Smooth muscle cell (in vitro differentiated cells): ENCODE results near the gene DDX39B. TPM values are rescaled to one million over a fixed set of nuclear protein-coding genes. Genes with fewer than 3 reads are reported as not detected.

ENCODE experiments used
- DNase-seq: peaks from one replicate; lab custom pipeline; 2025; ENCODE audit not compliant: unreplicated experiment; lab: John Stamatoyannopoulos, UW
- H2AFZ ChIP-seq: fragments of 200-600 bp; sonication (generic); 2 replicates; pipeline ENCODE4 v1.6.0; 2016; ENCODE audit warnings: antibody characterized with exemption, low read depth, mild to moderate bottlenecking
- H3F3A ChIP-seq: fragments of 200-600 bp; sonication (generic); 2 replicates; pipeline ENCODE4 v1.6.0; 2017; ENCODE audit warnings: antibody characterized with exemption, low read depth
- H3K27ac ChIP-seq: fragments of 200-600 bp; sonication (generic); 2 replicates; pipeline ENCODE4 v1.5.1; 2016; ENCODE audit warnings: low read depth, mild to moderate bottlenecking
- H3K27me3 ChIP-seq: fragments of 200-600 bp; sonication (generic); 2 replicates; pipeline ENCODE4 v1.6.1; 2016; ENCODE audit warnings: low read depth, mild to moderate bottlenecking
- H3K36me3 ChIP-seq: fragments of 200-600 bp; sonication (generic); 2 replicates; pipeline ENCODE4 v1.5.1; 2016; ENCODE audit warnings: low read depth
- H3K4me1 ChIP-seq: fragments of 200-600 bp; sonication (generic); 2 replicates; pipeline ENCODE4 v1.5.1; 2016; ENCODE audit warnings: low read depth
- H3K4me2 ChIP-seq: fragments of 200-600 bp; sonication (generic); 2 replicates; pipeline ENCODE4 v1.6.0; 2016; ENCODE audit warnings: mild to moderate bottlenecking
- H3K4me3 ChIP-seq: fragments of 200-600 bp; sonication (generic); 2 replicates; pipeline ENCODE4 v1.5.1; 2016; ENCODE audit warnings: mild to moderate bottlenecking
- H3K79me2 ChIP-seq: fragments of 200-600 bp; sonication (generic); 2 replicates; pipeline ENCODE4 v1.6.0; 2016; ENCODE audit warnings: low read depth, mild to moderate bottlenecking
- H3K9ac ChIP-seq: fragments of 200-600 bp; sonication (generic); 2 replicates; pipeline ENCODE4 v1.6.0; 2016; ENCODE audit warnings: low read depth
- H3K9me3 ChIP-seq: fragments of 200-600 bp; sonication (generic); replicated peaks from 2 replicates; pipeline ENCODE4 v1.5.1; 2016; ENCODE audit warnings: low read depth
- H4K20me1 ChIP-seq: fragments of 200-600 bp; sonication (generic); 2 replicates; pipeline ENCODE4 v1.6.0; 2016; ENCODE audit warnings: low read depth
- CTCF ChIP-seq: fragments of 200-600 bp; sonication (generic); IDR thresholded peaks from 2 replicates; pipeline ENCODE4 v1.5.1; 2017; ENCODE audit warnings: borderline replicate concordance, mild to moderate bottlenecking, antibody characterized with exemption; ENCODE audit not compliant: insufficient read depth, poor library complexity, severe bottlenecking
- whole genome bisulfite sequencing: methylation state at CpG from one replicate; pipeline ENCODE4 v1.1.7; 2016; ENCODE audit warnings: low lambda C conversion rate; 5-methylcytosine and 5-hydroxymethylcytosine counted together
- polyA plus RNA-seq: library from polyadenylated mRNA; unstranded; fragments of >200 nt; fragmentation: Nextera tagmentation; extraction: Ambion mirVana; gene quantifications from 2 replicates; pipeline ENCODE4 v1.2.1, GENCODE V29; 2016
- total RNA-seq: library from RNA; depleted of rRNA; stranded (reverse); fragments of >200 nt; gene quantifications from 2 replicates; pipeline ENCODE4 v1.2.3, GENCODE V29; 2014

Gene DDX39B
- total and polyA plus RNA-seq, 2 experiments from 2014 or later = 117 to 153 TPM

- H2AFZ ChIP-seq = no peak overlapping the region
- 91% methylated on average over 9 of the region's 9 CpGs for WGBS
- no peaks in the 10 kb centered on the region for H3K36me3 ChIP-seq
- DNase-seq = no peak
- TF ChIP-seq CTCF = no peak
- no peak overlapping the region for H3K9ac ChIP-seq
- H3K79me2 ChIP-seq = no peaks in the 10 kb centered on the region
- no peaks in the 10 kb centered on the region for H3K27me3 ChIP-seq
- H3K4me2 ChIP-seq = no peak overlapping the region
- no peaks in the 10 kb centered on the region for H3K9me3 ChIP-seq
- H4K20me1 ChIP-seq = no peaks in the 10 kb centered on the region
- H3K27ac ChIP-seq = no peak overlapping the region
- H3K4me3 ChIP-seq = no peak overlapping the region
- H3K4me1 ChIP-seq = no peaks in the 10 kb centered on the region
- no peaks in the 10 kb centered on the region for H3F3A ChIP-seq
These were observed 31.7 kb upstream of the DDX39B start for GRCh38 chr6:31573239-31574105.

- H2AFZ ChIP-seq = no peak within 1 kb of the TSS
- 92% methylated on average over 24 of the region's 27 CpGs for WGBS
- no peaks in the 10 kb centered on the region for H3K27me3 ChIP-seq
- H4K20me1 ChIP-seq = no peaks in the 10 kb centered on the region
- H3K4me1 ChIP-seq = no peaks in the 10 kb centered on the region
- no peak within 1 kb of the TSS for H3K4me3 ChIP-seq
- H3K9ac ChIP-seq = no peak within 1 kb of the TSS
- H3K36me3 ChIP-seq = no peaks in the 10 kb centered on the region
- TF ChIP-seq CTCF = no peak
- H3K4me2 ChIP-seq = no peak within 1 kb of the TSS
- DNase-seq = no peak
- H3F3A ChIP-seq = no peaks in the 10 kb centered on the region
- no peaks in the 10 kb centered on the region for H3K79me2 ChIP-seq
- no peak within 1 kb of the TSS for H3K27ac ChIP-seq
- no peaks in the 10 kb centered on the region for H3K9me3 ChIP-seq
These were observed 30.5 kb upstream of the DDX39B start, which contains the start of gene LTA for GRCh38 chr6:31572041-31572911. TSS of gene LTA (plus strand) at chr6:31572289. CDS start at chr6:31572743, 454 bp downstream.

DNA sequence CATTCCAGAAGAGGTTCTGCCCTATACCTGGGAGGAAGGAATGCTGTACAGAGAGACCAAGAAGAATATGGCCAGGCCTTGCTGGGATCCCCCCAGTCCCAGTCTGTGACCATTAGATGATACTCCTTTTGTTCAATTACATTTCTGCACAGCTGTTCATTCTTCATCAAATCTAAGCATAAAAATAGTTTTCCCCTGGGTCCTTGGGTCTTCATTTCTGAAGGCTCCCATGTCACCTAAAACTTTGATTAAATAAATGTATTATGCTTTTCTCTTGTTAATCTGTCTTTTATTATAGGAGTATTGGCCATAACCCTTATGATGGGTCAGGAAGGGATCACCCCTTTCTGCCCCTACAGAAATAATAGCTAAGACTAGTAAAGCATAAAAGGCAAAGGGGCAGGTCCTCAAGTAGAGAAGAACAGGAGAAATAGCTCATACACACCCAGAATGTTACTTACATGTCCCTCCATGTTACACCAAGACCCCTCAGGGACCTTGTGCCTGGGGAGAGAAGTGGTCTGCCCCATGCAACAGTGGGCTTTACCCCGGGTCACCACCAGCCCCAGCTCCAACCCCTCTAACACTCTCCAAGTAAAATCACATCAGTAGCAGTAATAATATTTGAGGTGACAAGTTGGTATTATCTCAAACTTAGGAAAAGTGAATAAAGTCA lies 28.2 kb upstream of the DDX39B start:
- no peaks in the 10 kb centered on the region for H4K20me1 ChIP-seq
- DNase-seq = no peak
- H3K27me3 ChIP-seq = no peaks in the 10 kb centered on the region
- H3K36me3 ChIP-seq = no peaks in the 10 kb centered on the region
- WGBS = 67% methylated on average over 1 of the region's 1 CpG
- H2AFZ ChIP-seq = no peak overlapping the region
- H3K79me2 ChIP-seq = no peaks in the 10 kb centered on the region
- TF ChIP-seq CTCF = no peak
- no peak overlapping the region for H3K27ac ChIP-seq
- no peak overlapping the region for H3K9ac ChIP-seq
- H3K4me2 ChIP-seq = no peak overlapping the region
- H3F3A ChIP-seq = peaks cover 1% of the 10 kb centered on the region
- no peaks in the 10 kb centered on the region for H3K4me1 ChIP-seq
- no peaks in the 10 kb centered on the region for H3K9me3 ChIP-seq
- no peak overlapping the region for H3K4me3 ChIP-seq
